Central memory CD4-positive, alpha-beta T cell (primary cell): Measurements from ENCODE around the gene SLC22A17.

Source experiments
- DNase-seq: peaks from one replicate; pipeline ENCODE4 v3.0.0; 2022

The SLC22A17 gene

GRCh38 chr14:23361763-23362162 is 9.1 kb upstream of the SLC22A17 start:
- no peak for DNase-seq

DNA sequence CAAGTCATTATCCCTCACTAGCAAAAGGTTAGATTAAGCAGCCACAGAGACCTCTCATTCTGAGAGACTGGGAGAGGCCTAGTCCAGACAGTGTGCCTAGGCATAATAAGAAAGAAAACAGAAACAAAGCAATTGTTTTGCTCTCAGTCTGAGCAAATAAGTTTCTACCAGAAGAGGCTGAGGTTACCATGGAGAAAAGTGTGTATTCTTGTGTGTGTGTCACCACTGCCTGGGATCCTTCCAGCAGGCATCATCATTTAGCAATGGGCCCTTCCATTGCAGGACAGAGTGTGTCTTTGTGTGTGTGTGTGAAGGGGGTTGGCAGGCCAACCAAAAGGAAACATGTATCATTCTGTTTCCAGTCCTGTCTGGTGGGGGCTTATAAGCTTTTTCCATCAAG is 8.6 kb upstream of the SLC22A17 start:
- no peak for DNase-seq

DNA sequence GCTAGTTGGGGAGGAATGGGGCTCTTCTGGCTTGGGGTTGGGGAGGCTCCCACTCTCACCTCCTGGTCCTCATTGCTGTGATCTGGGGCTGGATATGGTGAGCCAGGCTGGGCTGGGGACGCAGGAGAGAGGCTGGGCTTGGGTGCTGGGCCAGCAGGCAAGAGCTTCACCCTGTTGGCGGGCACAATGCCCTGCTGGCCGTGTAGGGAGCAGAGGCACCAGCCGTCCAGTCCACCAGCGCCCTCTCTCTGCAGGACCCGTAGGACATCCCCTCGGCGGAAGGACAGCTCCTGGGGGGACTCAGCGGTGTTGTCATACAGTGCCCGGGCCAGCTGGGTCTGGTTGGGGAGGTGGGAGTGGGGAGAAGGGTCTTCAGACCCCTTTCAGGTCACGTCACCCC is 7.8 kb upstream of the SLC22A17 start:
- no peak for DNase-seq

GRCh38 chr14:23359722-23360447 is 7.2 kb upstream of the SLC22A17 start:
- no peak for DNase-seq

GRCh38 chr14:23359167-23359626 is 6.5 kb upstream of the SLC22A17 start:
- no peak for DNase-seq

GRCh38 chr14:23358553-23359166 is 6.0 kb upstream of the SLC22A17 start:
- no peak for DNase-seq

DNA sequence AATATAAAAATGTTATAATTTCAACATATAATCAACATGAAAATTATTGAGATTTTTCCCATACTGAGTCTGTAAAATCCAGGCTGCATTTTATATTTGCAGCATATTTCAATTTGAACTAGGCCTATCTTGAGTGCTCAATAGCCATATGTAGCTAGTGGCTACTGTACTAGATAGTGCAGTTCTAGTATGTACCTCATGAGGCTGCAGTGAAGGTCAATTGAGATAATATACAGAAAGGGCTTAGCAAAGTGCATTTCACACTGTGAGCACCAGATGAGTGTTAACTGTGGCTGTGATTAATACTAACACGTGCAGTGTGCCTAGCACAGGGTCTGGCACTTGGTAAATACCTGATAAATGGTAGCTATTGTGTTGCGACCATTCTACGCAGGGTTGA is 5.4 kb upstream of the SLC22A17 start:
- no peak for DNase-seq

- DNase-seq = no peak
These were observed 4.6 kb upstream of the SLC22A17 start for GRCh38 chr14:23357261-23357660.

DNA sequence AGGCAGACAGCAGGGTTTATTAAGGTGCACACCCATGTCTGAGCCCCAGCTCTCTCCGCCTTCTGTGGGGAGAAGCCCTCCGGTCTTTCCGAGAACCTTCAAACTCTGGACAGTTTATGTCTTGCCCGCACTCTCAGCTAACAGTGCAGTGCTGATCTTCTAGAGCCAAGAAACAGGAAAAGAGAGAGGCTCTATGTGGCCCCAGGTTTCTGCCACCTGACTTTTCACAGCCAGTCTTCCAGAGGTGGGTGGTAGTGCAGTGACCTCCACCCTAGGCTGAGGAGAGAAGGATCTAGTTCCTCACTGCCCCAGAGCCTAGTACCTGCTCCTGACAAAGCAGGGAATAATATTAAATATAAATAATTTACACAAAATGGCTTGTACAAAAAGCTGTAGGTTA is 4.0 kb upstream of the SLC22A17 start:
- DNase-seq = no peak

DNA sequence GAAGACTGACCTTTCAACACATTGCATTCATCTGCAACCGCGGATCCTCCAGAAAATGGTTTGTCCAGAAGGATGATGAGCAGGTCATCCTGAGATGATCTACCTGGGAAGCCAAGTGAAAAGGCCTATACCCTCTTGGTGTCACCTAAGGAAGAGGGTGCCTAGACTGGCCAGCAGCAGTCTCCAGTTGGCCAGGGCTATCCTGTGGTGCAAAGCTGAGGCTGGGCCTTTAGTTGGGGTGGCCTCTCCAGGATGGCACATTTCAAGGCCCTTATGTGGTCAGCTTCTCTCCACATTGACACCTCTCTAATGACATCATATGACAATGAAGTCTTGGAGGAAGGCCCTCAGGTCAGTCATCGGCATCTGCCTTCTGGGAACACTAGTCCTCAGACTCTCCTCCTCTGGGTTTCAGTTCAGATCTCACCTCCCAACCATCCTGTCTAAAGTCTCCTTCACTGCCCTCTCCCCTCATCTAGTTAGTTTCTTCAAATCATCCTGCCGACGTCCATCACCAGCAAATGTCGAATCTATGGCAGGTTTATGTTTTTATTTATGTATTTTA is 3.3 kb upstream of the SLC22A17 start:
- DNase-seq = no peak

DNA sequence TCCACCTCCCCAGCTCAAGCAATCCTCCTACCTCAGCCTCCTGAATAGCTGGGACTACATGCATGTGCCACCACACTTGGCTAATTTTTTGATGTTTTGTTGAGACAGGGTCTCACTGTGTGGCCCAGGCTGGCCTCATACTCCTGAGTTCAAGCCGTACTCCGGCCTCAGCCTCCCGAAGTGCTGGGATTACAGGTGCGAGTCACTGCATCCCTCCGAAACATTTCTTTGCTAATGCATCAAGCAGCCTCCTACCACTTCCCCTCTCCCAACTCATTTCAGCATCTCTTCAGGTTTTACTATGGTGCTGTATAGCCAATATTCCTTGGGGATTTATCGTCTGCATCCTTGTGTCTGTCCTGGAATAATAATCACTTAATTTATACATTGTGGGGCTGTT is 2.3 kb upstream of the SLC22A17 start:
- DNase-seq = no peak

GRCh38 chr14:23353433-23353780 is 720 bp upstream of the SLC22A17 start:
- no peak for DNase-seq

GRCh38 chr14:23351681-23352505 is 794 bp downstream of the SLC22A17 start:
- no peak for DNase-seq

DNA sequence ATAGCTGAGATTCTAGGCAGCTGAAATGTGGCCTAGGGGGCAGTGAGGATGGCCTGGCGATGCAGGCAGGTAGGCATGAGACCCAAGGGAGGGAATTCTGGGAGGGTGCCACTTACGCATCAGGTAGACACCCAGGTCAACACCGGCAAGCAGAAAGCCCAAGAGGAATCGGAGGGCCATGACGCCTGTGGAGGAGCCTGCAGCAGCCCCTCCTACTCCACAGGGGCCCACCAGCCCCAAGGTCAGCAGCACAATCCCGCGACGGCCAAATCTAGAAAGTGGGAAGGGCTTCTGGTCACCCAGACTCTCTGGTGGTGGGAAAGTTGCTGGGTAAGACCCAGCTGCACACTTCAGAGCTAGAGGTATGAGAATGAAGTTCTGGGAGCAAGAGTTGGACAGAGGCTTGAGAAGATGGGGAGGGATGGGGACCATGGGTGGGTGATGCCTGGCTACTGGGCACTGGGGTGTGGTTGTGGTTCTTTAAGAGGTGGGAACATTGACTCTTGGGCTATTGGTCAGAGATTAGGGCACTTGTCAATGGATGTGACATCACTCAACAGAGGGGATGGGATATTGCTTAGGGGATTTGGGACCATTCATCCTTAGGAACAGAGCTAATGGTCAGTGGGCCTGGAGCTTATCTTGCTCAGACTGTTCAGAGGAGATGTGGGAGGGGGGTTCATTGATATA is 3.4 kb downstream of the SLC22A17 start:
- DNase-seq = no peak

DNA sequence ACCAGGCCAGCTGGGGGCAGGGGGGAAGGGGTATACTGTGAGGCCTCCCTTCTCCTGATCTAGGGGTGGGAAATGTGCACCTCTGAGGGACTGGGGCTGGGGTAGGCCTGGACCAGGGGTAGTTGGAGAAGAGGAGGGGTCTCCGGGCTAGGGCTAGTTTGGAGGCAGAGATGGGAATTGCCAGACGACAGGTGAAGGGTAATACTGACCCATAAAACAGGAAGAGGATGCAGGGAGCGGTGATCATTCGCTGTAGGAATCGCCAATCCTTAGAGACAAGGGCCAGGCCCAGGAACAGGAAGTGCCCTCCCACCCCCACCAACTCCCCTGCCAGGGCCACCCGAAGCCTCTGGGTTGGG is 4.4 kb downstream of the SLC22A17 start:
- no peak for DNase-seq

- no peak for DNase-seq
These were observed 5.0 kb downstream of the SLC22A17 start for GRCh38 chr14:23347406-23348296.

DNA sequence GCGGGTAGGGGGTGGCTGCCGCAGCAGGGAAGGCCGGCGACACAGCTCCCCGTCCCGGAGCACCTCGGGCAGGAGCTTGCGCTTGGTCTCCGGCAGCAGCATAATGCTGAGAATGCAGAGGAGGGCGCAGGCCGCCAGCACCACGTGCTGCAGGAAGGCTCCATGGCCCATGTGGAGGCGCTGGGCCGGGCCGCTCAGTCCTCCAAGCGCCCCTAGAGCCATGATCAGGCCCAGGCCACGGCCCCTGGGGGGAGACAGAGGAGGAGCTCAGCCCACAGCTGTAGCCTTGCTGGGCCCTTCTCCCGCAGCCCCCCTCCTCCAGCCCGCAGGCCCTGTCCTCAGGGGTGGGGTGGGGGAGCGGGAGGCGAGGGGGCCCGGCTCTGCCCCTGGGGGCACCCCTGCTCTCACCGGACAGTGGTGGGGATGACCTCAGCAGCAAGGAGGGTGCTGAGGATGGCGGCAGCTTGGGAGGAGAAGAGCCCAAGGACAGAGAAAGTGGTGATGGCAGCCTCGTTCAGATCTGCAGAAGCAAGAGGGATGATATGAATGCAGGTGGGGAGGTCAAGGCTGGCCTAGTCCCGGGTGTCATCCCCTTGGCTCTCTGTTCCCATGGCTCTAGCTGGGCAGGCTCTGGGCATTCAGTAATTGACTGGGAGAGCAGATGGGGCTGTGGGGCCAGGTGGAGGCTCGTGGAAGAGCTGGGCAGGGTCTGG is 5.8 kb downstream of the SLC22A17 start:
- DNase-seq = no peak

DNA sequence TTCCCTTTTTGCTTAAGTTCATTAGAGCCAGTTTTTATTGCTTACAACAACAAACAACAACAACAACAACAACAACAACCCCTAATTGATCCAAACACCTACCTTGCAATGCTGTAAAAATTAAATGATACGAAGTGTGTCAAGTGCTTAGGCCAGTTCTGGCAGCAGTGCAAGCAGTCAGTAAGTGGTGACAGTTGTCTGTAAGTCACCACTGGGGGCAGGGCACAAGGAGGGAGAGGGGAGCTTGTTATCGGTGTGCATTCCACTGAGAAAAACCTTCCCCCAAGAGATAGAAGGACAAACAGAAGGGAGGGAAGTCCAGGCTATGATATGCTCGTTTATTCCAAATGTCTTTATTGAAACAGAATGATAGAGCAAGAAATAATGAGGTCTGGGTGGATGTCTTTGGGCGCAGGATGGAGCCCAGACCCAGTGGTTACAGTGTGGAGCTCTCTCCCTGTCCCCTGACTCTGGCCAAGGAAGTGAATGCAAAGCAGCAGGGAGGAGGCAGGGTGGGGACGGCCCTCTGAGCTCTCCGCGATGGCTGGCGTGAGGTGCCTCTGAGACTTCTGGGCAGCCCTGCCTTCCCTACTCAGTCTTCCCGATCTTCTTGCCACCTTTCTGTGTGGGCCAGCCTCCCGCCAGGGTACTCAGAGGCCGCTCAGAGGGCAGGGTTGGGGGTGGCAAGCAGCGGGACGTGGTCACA is 6.5 kb downstream of the SLC22A17 start:
- DNase-seq = no peak

DNA sequence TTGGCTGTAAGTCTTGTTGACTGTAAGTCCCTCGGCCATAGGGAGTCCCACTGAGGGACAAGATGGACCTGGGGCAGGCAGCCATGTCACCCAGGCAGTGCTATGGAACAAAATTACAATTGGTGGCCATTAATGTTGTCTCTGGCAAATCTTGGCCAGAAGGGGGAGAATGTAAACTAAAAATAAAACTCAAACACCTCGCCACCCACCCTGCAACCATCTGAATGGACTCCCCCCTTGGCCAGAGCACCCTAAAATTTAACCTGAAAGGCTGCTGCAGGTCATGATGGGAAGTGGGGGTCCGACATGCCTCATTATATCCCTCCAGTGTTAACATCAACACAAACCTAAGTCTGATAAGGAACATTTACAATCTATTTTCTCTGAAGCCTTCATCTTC is 8.2 kb downstream of the SLC22A17 start:
- DNase-seq = no peak

DNA sequence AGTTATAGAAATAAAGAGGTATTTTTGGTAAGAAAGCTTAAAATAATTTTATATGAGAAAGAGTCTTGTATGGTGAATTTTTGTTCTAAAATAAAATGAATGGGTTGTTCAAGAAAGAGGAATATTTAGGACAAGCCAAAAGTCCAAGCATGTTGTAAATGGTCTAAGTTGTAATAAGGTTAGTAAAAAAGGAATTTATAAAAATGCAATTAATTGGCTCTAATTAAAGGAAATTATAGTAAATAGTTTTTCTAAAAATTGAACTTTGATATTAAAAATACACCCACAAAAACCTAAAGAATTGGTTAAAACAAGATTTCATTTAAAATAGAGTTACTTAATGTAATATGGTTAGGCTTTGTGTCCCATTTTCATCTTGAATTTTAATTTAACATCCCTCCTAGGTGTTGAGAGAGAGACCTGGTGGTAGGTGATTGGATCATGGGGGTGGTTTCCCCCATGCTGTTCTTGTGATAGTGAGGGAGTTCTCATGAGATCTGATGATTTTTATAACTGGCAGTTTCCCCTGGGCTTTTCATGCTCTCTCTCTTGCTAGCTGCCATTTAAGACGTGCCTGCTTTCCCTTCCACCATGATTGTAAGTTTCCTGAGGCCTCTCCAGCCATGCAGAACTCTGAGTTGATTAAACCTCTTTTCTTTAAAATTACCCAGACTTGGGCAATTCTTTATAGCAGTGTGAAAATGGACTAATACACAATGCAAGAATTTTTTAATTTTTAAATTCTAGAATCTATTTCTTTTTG is 13.0 kb downstream of the SLC22A17 start:
- DNase-seq = no peak
